GM13976 (cell line): Measurements from ENCODE around the gene ERBB4.
"Not testable (repeated sequence)": the region's sequence is repeated elsewhere in the genome, so short reads cannot be mapped to it uniquely, and the experiment has no call there.

Experiments used
- DNase-seq: peaks from one replicate; pipeline ENCODE4 v3.0.0; 2012; ENCODE audit warnings: low spot score
- in situ Hi-C: fragments of 300-500 bp; cut with MboI; formaldehyde crosslinking; loops from one replicate; pipeline ENCODE4 v1.12.0; 2022; ENCODE audit warnings: low sequenced_read_pairs, mixed read lengths, inconsistent platforms; ENCODE audit not compliant: unreplicated experiment
- TF ChIP-seq, protein P1 (sequence below): IDR thresholded peaks from 2 replicates; pipeline ENCODE4 v1.5.1; 2012; ENCODE audit warnings: borderline replicate concordance, mild to moderate bottlenecking; ENCODE audit not compliant: insufficient read depth; ENCODE audit errors: extremely low read depth, missing control alignments, control extremely low read depth

ERBB4 gene

DNA sequence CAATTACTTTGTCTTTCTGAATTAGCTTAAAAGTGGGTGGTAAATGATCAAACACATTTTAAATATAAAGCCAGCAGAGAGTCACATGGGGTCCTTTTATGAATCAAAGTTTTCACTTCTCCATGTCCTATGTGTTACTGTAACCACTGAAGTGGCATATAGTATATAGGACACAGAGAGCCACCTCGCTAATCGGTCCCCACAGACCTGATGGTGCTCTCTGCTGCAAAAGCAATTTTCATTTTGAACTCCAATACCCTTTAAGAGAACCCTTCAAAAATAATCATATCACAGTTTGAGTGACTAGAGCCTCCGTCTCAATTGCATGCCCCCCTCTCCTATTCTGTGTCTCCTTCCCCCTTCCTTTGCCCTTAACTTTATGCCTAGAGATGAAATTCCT is 272.8 kb downstream of the ERBB4 start:
- no peak for DNase-seq
- TF ChIP-seq, protein P1, sequence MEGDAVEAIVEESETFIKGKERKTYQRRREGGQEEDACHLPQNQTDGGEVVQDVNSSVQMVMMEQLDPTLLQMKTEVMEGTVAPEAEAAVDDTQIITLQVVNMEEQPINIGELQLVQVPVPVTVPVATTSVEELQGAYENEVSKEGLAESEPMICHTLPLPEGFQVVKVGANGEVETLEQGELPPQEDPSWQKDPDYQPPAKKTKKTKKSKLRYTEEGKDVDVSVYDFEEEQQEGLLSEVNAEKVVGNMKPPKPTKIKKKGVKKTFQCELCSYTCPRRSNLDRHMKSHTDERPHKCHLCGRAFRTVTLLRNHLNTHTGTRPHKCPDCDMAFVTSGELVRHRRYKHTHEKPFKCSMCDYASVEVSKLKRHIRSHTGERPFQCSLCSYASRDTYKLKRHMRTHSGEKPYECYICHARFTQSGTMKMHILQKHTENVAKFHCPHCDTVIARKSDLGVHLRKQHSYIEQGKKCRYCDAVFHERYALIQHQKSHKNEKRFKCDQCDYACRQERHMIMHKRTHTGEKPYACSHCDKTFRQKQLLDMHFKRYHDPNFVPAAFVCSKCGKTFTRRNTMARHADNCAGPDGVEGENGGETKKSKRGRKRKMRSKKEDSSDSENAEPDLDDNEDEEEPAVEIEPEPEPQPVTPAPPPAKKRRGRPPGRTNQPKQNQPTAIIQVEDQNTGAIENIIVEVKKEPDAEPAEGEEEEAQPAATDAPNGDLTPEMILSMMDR, result no peak
- in situ Hi-C loops, result no loop called here

DNA sequence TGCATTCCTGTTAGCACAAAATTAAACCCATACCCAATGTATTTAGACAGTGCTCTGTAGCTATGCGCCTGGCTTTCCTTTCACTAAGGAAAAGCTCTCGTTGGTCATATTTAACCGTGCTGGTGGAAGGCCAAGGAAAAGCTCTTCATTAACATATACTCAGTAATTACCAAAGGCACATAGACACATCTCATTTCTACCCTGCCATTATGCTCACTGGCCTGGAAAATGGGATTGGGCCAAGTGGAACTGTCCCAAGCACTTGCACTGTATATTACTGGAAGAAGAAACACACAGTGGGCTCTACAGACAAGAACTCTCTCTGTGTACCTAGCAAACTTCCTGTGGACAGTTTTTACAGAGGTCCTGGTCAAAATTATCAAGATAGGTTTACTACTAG is 274.4 kb downstream of the ERBB4 start:
- no peak for DNase-seq
- in situ Hi-C loops, result no loop called here
- TF ChIP-seq, protein P1, result no peak

DNA sequence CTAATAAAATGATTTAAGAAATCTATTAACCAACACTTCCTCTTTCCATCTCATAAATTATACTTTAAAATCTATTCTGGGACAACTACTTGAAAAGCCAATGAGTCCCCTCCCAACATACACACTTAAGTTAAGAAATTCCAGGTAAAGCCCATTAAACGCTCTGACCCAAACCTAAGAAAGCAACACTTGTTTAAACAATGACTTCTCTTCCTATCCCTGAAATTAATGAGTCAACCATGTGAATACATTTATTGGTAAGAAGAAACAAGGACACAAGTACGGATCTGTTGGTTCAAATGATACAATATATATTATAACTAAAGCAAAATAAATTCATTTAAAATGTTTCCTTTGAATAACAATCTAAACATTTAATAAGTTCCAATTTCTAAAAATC is 279.4 kb downstream of the ERBB4 start:
- TF ChIP-seq, protein P1, result no peak
- in situ Hi-C loops, result no loop called here
- no peak for DNase-seq

DNA sequence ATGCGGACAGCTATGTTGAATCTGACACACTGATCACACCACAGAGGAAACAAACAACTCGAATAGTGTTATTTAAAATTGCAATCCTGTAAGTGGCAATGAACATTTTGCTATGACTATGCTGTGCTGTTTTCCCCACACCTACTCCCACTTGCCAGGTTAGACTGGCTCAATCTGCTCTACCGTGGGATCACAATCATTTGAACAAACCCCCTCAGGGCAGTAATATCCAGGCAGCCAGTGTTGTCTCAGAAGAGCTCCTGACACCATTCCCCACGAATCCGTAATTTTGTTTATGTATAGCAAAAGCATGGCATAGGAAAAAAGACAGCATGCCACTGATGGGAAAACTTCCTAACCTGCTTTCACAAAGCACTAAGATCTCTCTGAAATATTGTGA is 284.3 kb downstream of the ERBB4 start:
- in situ Hi-C loops, result no loop called here
- DNase-seq, result no peak
- TF ChIP-seq, protein P1, result no peak

DNA sequence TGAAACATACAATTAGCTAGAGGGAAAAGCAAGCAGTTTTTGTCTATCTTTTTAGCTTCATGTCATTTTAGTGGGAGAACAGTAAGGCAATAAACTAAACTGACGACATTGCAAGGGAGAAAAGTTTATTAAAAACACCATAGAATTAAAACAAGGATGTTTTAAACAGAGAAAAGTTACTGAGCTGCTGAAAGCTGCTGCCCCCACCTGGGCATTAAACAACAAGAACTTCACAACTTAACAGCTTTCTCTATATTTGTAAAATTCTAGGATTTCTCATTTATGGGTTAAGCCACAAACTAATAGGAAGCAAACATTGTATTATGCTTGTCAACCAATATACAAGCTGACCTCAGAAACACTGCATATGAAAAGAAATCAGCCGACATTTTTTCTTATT is 289.2 kb downstream of the ERBB4 start:
- TF ChIP-seq, protein P1, result no peak
- in situ Hi-C loops, result no loop called here
- no peak for DNase-seq

DNA sequence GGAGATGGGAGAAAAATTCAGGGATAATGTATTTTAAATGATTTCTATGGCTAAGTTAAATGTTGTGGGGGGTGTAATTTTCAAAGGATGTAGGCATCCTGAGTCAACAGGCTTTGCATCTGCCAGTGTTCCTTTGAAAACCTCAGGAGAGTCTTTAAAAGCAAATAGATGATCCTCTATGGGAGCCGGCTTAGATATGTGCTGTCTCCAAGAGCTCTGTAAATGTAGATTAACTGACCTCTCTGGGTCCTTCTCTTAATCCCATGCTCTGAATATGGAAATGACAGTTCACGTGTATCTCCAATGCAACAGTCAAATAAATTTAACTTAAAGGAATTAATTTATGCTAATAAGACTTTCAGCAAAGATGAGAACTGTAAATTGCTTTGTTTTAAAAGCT is 292.7 kb downstream of the ERBB4 start:
- in situ Hi-C loops, result no loop called here
- DNase-seq, result no peak
- TF ChIP-seq, protein P1, result no peak

DNA sequence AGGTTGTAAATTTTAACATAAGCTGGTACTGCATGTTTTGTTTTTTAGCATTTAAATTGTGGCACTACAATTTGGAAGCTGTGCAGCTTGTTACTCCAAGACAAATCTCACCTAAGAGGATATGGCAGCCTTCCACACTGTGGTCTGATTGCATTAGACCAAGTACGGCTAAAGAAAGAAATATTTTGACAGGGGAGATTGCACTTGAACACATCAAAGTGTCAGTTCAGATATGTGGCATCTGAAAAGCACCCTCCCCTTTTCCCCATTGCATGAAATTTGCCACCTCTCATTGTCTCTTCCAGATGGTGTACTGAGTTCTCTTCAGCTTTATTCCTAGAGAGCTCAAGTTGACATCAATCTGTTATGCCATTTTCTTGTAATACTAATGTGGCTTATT is 295.9 kb downstream of the ERBB4 start:
- in situ Hi-C loops, result no loop called here
- no peak for DNase-seq
- TF ChIP-seq, protein P1, result no peak

DNA sequence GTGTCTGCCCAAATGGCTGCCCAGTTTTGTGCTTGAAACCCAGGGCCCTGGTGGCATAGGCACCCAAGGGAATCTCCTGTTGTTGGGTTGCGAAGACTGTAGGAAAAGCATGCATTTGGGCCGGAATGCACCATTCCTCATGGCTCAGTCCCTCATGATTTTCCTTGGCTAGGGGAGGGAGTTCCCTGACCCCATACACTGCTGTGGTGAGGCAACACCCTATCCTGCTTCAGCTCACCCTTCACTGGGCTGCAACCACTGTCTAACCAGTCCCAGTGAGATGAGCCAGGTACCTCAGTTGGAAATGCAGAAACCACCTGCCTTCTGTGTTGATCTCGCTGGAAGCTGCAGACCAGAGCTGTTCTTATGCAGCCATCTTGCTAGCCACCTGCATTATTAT is 300.4 kb downstream of the ERBB4 start:
- in situ Hi-C loops, DNase-seq: not testable (repeated sequence)
